ENCODE measurements around the gene TBK1.

TBK1 gene

GRCh38 chr12:64452559-64453329, 824 bp downstream of the TBK1 start:
- no peak for DNase-seq

DNA sequence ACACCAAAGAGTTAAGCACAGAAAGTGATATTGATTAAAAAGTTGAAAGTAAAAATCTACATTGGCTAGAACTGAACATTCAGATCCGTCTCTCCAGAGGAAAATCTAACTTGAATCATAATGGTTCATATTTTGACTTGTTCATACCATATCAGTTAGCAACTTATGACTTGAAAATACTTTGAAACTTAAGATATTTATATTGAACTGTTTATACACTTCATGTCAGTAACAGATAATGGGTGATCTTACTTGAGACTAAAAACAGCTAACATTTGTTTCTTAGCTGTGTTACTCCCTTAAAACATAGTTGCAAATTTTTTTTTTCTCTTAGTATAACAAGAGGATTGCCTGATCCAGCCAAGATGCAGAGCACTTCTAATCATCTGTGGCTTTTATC, 3.6 kb downstream of the TBK1 start:
- no peak for DNase-seq

- no peak for DNase-seq
These were observed 4.2 kb downstream of the TBK1 start for GRCh38 chr12:64456119-64456518.

- no peak for DNase-seq
These were observed 5.1 kb downstream of the TBK1 start for GRCh38 chr12:64457032-64457431.

GRCh38 chr12:64457466-64457865, 5.5 kb downstream of the TBK1 start:
- DNase-seq, result no peak

DNA sequence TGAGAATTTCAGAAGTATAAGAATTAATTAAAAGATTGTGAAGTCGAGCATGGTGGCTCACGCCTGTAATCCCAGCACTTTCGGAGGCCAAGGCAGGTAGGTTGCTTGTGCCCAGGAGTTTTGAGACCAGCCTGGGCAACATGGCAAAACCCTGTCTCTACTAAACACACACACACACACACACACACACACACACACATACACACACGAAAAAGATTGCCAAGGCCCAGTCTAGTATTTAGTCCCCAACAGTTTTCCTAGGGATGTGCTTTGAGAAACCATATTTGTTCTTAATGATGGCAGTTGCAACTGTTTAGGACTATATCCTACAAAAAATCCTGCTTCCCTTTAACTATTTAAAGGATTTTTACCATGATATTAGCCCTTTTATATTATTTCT, 6.0 kb downstream of the TBK1 start:
- DNase-seq, result no peak

DNA sequence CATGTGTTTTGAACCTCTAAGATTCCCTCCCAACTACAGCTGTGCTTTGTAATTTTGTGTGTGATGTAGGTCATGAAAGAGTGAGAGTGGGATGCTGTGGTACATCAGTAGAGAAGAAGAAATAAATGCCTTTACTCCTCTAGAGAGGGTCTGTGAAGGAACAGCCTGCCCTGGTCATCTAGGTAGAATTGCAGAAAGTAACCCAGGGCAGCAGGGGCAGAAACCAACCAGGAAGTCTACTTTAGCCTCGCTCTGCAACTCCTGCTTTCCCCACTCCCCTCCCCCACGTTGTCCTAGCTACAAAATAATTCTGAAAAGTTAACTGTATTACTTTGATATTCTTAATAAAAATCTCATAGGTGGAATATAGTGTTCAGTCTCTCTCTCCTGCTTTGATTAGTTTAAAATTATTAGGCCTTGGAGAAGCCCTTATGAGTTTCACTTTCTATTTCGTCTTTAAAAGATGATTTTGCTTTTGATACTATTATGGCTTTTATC, 7.5 kb downstream of the TBK1 start:
- DNase-seq, result no peak

GRCh38 chr12:64461634-64462414, 9.9 kb downstream of the TBK1 start:
- DNase-seq, result no peak

- DNase-seq, result no peak
These were observed 14.3 kb downstream of the TBK1 start for GRCh38 chr12:64466178-64466577.

DNA sequence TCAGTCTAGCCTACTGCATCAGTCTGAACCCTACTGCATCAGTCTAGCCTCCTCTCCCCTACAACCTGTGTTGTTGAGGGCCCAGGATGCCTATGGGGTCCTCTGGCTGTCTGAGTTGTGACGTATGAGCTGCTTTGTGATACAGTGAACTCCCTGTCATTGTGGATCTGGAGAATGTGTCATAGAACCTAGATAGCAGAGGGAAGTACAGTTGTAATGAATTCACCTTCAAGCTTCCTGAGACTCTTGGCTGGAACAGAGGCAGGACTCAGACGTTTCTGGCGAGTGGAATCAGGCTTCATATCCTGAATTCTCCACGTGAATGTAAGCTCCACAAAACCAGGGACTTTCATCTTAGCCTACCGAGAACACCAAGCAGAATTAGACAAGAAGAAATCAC, 17.0 kb downstream of the TBK1 start:
- no peak for DNase-seq

DNA sequence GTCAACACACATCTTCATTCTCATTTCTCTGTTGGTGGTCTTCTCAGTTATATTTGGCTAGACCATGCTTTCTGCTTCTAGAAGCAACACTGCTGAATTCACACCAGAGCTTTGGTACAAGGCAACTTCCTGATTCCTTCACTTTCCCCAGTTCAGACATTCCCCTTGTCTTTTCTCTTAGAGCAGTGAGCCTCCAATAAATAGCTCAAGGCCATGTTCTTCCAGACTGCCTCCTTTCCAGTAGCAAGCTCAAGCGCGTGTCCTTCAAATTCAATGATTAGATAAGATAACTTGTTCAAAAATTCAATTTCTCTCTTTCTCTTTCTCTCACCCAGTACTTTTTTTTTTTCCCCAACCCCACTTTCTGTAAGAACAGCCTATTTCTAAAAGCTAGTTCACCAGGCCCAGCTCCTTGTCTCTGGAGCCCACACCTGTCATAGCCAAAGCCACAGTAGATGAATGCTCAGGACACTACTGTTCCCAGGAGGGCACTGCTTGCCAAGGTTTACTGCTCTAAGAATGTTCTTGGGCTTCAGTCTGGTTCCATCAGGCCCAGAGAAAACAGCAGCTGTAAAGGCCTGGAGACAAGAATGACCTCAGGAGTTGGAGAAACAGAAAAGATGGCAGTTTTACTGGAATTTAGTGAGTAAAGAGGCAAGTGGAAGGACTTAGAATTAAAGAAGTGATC, 17.7 kb downstream of the TBK1 start:
- no peak for DNase-seq

DNA sequence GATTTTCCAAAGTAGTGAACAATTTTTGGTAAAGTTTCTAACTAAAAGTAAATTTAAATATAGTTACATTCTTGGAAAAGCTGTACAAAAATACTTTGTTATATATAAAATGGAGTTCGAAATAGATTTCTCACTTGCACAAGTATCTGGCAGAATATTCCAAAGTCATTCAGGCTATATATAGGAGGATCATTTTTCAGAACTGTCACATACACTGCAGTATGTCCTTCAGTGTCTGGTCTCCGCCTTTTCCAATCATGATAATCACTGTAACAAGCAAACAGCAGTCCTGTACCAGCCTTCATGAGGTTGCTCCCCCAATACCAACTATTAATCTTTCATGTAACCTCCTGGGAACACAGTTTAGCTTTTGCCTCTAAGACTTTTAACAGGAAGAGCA, 18.6 kb downstream of the TBK1 start:
- no peak for DNase-seq

DNA sequence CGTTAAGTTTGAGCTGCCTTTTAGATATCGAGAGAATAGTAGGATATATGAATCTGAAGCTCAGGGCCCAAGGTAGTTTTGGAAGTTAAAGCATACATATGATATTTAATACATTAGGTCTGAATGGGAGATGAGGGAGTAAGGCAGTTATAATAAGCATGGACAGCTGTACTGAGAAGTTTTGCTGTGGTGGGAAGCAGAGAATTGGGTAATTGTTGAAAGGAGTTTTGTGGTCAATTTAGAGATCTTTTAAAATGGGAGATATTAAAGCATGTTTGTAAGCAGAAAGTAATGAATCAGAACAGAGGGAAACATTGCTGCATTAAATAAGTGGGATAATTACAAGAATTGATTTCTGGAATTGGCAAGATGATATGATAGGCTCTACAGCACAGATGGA, 21.3 kb downstream of the TBK1 start:
- DNase-seq, result no peak

- DNase-seq, result no peak
These were observed 23.6 kb downstream of the TBK1 start for GRCh38 chr12:64475518-64475917.

DNA sequence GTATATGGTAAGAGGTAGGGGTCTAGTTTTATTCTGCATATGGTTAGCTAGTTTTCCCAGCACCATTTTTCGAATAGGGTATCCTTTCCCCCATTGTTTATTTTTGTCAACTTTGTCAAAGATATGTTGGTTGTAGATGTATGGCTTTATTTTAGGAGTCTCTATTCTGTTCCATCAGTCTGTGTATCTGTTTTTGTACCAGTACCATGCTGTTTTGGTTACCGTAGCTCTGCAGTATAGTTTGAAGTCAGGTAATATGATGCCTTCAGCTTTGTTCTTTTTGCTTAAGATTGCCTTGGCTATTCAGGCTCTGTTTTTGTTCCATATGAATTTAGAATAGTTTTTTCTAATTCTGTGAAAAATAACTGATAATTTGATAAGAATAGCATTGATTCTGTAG, 24.9 kb downstream of the TBK1 start:
- DNase-seq, result no peak

GRCh38 chr12:64478661-64479060, 26.7 kb downstream of the TBK1 start:
- DNase-seq, result no peak

- no peak for DNase-seq
These were observed 28.2 kb downstream of the TBK1 start for GRCh38 chr12:64480148-64480547.

- no peak for DNase-seq
These were observed 34.7 kb downstream of the TBK1 start for GRCh38 chr12:64486657-64487056.

- DNase-seq, result no peak
These were observed 39.8 kb downstream of the TBK1 start for GRCh38 chr12:64491718-64492117.

- DNase-seq, result no peak
These were observed 41.6 kb downstream of the TBK1 start for GRCh38 chr12:64493513-64493912.

- no peak for DNase-seq
These were observed 43.2 kb downstream of the TBK1 start for GRCh38 chr12:64494998-64495729.

- no peak for DNase-seq
These were observed 45.0 kb downstream of the TBK1 start for GRCh38 chr12:64496839-64497400.

DNA sequence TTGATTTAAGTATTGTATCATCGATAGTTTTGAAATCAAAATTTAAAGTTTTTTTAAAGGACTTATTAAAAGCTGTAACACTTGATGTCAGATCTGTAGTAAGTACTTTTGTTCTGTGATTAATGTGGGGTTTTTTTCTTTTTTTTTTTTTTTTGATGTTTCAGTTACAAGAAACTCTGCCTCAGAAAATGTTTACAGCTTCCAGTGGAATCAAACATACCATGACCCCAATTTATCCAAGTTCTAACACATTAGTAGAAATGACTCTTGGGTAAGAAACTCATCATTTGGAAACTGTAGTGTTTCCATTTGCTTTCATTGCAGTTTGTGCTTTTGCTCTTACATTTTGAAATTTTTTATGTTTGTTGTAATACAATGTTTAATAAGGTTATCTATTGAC, 45.6 kb downstream of the TBK1 start:
- DNase-seq, result no peak

Measured in NCI-H1694 (cell line).